Cardiac fibroblast (primary cell): Measurements from ENCODE around the gene NEURL1B.

Experiments
- DNase-seq, 2 donors: peaks; one replicate each; pipeline versions ENCODE4 v3.0.0 to v3.0.0-alpha.2; 2010; ENCODE audit warnings: low read depth in 2 of 2
- H3K4me3 ChIP-seq, 2 donors: replicated peaks in 1 of 2; 1 replicate in 1 of 2; 2 replicates in 1 of 2; pipeline ENCODE4 v1.5.1; 2011; ENCODE audit warnings: low read depth in 2 of 2, low read length in 2 of 2, mild to moderate bottlenecking in 2 of 2, moderate library complexity in 1 of 2
- CTCF ChIP-seq: IDR thresholded peaks from one replicate; pipeline ENCODE4 v1.5.1; 2011; ENCODE audit warnings: low read depth, mild to moderate bottlenecking, low read length, inconsistent platforms

Gene NEURL1B

GRCh38 chr5:172681421-172681820, 40.4 kb downstream of the NEURL1B start:
- no peak for DNase-seq
- no peak for TF ChIP-seq CTCF
- H3K4me3 ChIP-seq: no peak overlapping the region

DNA sequence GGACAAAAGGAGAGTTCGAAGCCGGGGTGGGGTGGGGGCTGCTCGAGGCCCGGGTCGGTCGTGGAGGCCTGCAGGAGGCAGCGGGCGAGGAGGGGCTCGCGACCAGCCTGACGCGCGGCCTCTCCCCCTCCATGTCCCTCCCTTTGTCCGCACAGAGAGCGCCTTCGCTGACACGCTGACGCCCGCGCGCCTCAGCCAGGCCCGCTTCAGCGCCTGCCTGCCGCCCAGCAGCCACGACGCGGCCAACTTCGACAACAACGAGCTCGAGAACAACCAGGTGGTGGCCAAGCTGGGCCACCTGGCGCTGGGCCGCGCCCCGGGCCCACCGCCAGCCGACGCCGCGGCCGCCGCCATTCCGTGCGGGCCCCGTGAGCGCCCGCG, 42.2 kb downstream of the NEURL1B start:
- no peak for TF ChIP-seq CTCF
- DNase-seq: no peak
- H3K4me3 ChIP-seq: no peak overlapping the region

DNA sequence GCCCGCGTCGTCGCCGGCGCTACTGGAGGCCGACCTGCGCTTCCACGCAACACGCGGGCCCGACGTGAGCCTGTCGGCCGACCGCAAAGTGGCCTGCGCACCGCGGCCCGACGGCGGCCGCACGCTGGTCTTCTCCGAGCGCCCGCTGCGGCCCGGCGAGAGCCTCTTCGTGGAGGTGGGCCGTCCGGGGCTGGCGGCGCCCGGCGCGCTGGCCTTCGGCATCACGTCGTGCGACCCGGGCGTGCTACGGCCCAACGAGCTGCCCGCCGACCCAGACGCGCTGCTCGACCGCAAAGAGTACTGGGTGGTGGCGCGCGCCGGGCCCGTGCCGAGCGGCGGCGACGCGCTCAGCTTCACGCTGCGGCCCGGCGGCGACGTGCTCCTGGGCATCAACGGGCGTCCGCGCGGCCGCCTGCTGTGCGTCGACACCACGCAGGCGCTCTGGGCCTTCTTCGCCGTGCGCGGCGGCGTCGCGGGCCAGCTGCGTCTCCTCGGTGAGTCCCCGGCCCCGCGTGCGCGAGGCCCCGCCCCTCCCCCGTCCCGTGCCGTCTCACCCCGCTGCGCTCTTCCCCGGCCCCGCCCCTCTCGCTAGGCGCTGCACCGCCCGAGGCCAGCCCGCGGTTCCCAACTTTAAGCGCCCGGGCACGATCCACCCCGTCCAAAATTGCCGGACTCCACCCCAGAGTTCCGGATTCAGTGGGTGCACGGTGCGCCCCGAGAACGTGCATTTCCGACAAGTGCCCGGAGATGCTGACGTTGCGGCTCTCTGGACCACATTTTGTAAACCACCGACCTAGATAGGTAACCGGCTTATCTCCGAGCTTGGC, 42.8 kb downstream of the NEURL1B start:
- no peak overlapping the region for H3K4me3 ChIP-seq

GRCh38 chr5:172685091-172685490, 44.0 kb downstream of the NEURL1B start:
- no peak for TF ChIP-seq CTCF
- DNase-seq: no peak
- H3K4me3 ChIP-seq: no peak overlapping the region

More for the DNA sequence above, 42.8 kb downstream of the NEURL1B start:
- TF ChIP-seq CTCF: no peak
- no peak for DNase-seq

DNA sequence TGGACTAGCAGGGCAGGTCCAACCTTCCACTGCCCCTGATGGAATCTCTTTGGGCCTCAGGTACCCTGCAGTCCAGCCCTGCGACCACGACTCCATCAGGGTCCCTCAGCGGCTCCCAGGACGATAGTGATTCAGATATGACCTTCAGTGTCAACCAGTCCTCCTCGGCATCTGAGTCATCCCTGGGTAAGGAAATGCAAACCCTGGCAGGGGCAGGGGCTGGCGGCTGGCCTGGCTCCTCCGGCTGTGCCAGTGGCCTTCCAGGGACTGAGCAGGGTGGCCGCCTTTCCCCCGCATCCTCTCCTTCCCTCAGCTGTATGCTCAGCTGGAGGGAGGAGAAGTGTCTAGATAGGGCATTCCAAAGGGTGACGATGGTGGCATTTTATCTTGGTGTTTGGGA, 45.0 kb downstream of the NEURL1B start:
- no peak for TF ChIP-seq CTCF
- H3K4me3 ChIP-seq: no peak overlapping the region
- DNase-seq: no peak

DNA sequence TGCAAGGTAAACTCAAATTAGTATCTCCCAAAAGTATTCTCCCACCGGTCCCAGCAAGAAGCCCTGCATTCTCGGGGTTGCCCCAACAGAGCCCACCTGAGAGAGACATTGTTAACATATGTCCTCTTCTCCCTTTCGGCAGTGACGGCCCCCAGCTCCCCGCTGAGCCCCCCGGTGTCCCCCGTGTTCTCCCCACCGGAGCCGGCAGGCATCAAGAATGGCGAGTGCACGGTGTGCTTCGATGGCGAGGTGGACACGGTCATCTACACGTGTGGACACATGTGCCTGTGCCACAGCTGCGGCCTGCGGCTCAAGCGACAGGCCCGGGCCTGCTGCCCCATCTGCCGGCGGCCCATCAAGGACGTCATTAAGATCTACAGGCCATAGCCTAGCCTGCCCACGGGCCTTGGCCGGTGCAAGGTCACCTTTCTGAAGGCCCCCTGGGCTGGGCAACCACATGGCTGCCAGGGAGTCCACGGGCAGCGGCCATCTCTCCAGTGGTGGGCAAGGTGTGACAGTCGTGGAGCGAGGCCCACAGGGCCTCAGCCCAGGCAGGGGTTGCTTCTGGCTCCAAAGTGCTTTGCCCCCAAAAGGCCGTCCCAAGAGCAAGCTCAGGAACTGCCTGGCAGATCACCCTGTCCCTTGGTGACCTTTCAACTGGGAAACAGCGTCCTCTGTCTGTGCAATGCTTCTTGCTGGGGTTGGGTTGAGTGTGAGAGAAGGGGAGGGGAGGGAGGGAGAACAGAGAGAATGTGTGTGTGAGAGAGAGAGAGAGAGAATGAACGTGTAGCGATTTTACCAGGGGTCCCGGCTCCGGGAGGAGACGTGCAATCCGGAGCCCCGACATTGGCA, 45.7 kb downstream of the NEURL1B start:
- no peak for TF ChIP-seq CTCF
- no peak overlapping the region for H3K4me3 ChIP-seq
- DNase-seq: no peak
